Mucosa of descending colon (tissue), 3 donors: ENCODE results near the gene TMEM247. TPM values are rescaled to one million over a fixed set of nuclear protein-coding genes. Genes with fewer than 3 reads are reported as not detected.
"Not testable (repeated sequence)": the region's sequence is repeated elsewhere in the genome, so short reads cannot be mapped to it uniquely, and the experiment has no call there.

Experiments
- ATAC-seq: fragments of 200-7000 bp; cut with Tn5 transposase; one replicate; pipeline ENCODE4 v1.9.1; 2020; ENCODE audit warnings: mild to moderate bottlenecking, moderate library complexity
- DNase-seq, 3 donors: peaks; one replicate each; pipeline ENCODE4 v3.0.0-alpha.2; 2020
- H3K36me3 ChIP-seq: fragments of 200-600 bp; one replicate; pipeline ENCODE4 v1.8.0; 2021; ENCODE audit warnings: low read depth, mild to moderate bottlenecking
- H3K4me1 ChIP-seq: fragments of 200-600 bp; one replicate; pipeline ENCODE4 v1.8.0; 2021; ENCODE audit warnings: low read depth, mild to moderate bottlenecking
- H3K4me3 ChIP-seq: fragments of 200-600 bp; one replicate; pipeline ENCODE4 v1.8.0; 2021; ENCODE audit warnings: mild to moderate bottlenecking
- H3K9me3 ChIP-seq: fragments of 200-600 bp; one replicate; pipeline ENCODE4 v1.8.0; 2021; ENCODE audit warnings: mild to moderate bottlenecking
- CTCF ChIP-seq: fragments of 200-600 bp; IDR thresholded peaks from one replicate; pipeline ENCODE4 v1.8.0; 2022; ENCODE audit warnings: antibody characterized with exemption, mild to moderate bottlenecking
- intact Hi-C, 2 donors: fragments of 100-400 bp; cut with DNase I in 1 of 2; cut with micrococcal nuclease in 1 of 2; formaldehyde crosslinking; loops; one replicate each; pipeline versions ENCODE4 v1.11.0 to v1.11.1; 2022; cut with DNase I, micrococcal nuclease
- total RNA-seq, 3 donors: library from RNA; stranded (reverse); fragmentation: NEBNext Ultra II Directional in 2 of 3; extraction: Animal tissue kit (Norgen Biotek cat#: 25700) in 2 of 3; gene quantifications; one replicate each; pipeline versions ENCODE4 v1.2.1 to v1.2.4, GENCODE V29; 2021 to 2023
- donor health status: DM: no; HTN: no; CAD: no; lungs with moderate emphysema.
- donor health status: DM: no; HTN: no; CAD: no.
- donor health status: DM: no; HTN: yes; CAD: no.

The TMEM247 gene
- total RNA-seq, 3 donors from 2014 or later = not detected

- ATAC-seq (no peak), DNase-seq (no peak)
- Histone ChIP-seq H3K4me1 (no peaks in the 10 kb centered on the region), H3K9me3 (peaks cover 14% of the 10 kb centered on the region), H3K4me3 (no peak overlapping the region), H3K36me3 (no peaks in the 10 kb centered on the region)
- intact Hi-C loops = no loop called here
- TF ChIP-seq CTCF = no peak
These were observed 39.5 kb downstream of the TMEM247 start for GRCh38 chr2:46518861-46519260.

- DNase-seq = no peak
- peaks cover 14% of the 10 kb centered on the region for H3K9me3 ChIP-seq
- no peak overlapping the region for H3K4me3 ChIP-seq
- H3K4me1 ChIP-seq = no peaks in the 10 kb centered on the region
- ATAC-seq = no peak
- no peak for TF ChIP-seq CTCF
- no peaks in the 10 kb centered on the region for H3K36me3 ChIP-seq
- intact Hi-C loops = no loop called here
These were observed 39.9 kb downstream of the TMEM247 start for GRCh38 chr2:46519265-46519664.

- H3K4me3 ChIP-seq = no peak overlapping the region
- H3K4me1 ChIP-seq = no peaks in the 10 kb centered on the region
- no peaks in the 10 kb centered on the region for H3K36me3 ChIP-seq
- H3K9me3 ChIP-seq = peaks cover 7% of the 10 kb centered on the region
- no peak for TF ChIP-seq CTCF
- DNase-seq (no peak), ATAC-seq (peak; percentile 34)
- intact Hi-C loops = no loop called here
These were observed 40.9 kb downstream of the TMEM247 start for GRCh38 chr2:46520130-46520711.

- no peak for TF ChIP-seq CTCF
- no peaks in the 10 kb centered on the region for H3K36me3 ChIP-seq
- ATAC-seq (peak; percentile 60), DNase-seq (peak in 2 of 3 donors; percentile 45 to 63)
- intact Hi-C loops = no loop called here
- H3K4me1 ChIP-seq = no peaks in the 10 kb centered on the region
- H3K4me3 ChIP-seq = no peak overlapping the region
- H3K9me3 ChIP-seq = peaks cover 2% of the 10 kb centered on the region
These were observed 41.9 kb downstream of the TMEM247 start for GRCh38 chr2:46521215-46521683.

- H3K9me3 ChIP-seq, intact Hi-C loops, DNase-seq, H3K4me1 ChIP-seq, H3K36me3 ChIP-seq, H3K4me3 ChIP-seq, ATAC-seq: not testable (repeated sequence)
These were observed 43.0 kb downstream of the TMEM247 start for GRCh38 chr2:46522385-46522784.

- no peaks in the 10 kb centered on the region for H3K9me3 ChIP-seq
- H3K36me3 ChIP-seq = no peaks in the 10 kb centered on the region
- no peak overlapping the region for H3K4me3 ChIP-seq
- DNase-seq (no peak), ATAC-seq (no peak)
- no peak for TF ChIP-seq CTCF
- H3K4me1 ChIP-seq = no peaks in the 10 kb centered on the region
- intact Hi-C loops = no loop called here
These were observed 46.3 kb downstream of the TMEM247 start for GRCh38 chr2:46525522-46526155.
